GM18907 (cell line): Measurements from ENCODE around the gene KIF3C.
"Not testable (repeated sequence)": the region's sequence is repeated elsewhere in the genome, so short reads cannot be mapped to it uniquely, and the experiment has no call there.

Source experiments
- ATAC-seq: cut with Tn5 transposase; IDR thresholded peaks from one replicate; pipeline ENCODE4 v1.9.1; 2021; ENCODE audit warnings: mild to moderate bottlenecking, moderate library complexity; ENCODE audit not compliant: unreplicated experiment

KIF3C gene

GRCh38 chr2:25966531-25967270 is 15.6 kb downstream of the KIF3C start:
- no peak for ATAC-seq

GRCh38 chr2:25964891-25965290 is 17.4 kb downstream of the KIF3C start:
- ATAC-seq = no peak

GRCh38 chr2:25960920-25961319 is 21.4 kb downstream of the KIF3C start:
- ATAC-seq = no peak

- ATAC-seq = no peak
Measured at GRCh38 chr2:25960396-25960795, 21.9 kb downstream of the KIF3C start.

GRCh38 chr2:25958611-25959010 is 23.7 kb downstream of the KIF3C start:
- ATAC-seq = not testable (repeated sequence)

- ATAC-seq = no peak
Measured at GRCh38 chr2:25957743-25958142, 24.6 kb downstream of the KIF3C start.

- ATAC-seq = no peak
Measured at GRCh38 chr2:25955869-25956535, 26.3 kb downstream of the KIF3C start.

GRCh38 chr2:25955036-25955435 is 27.3 kb downstream of the KIF3C start:
- ATAC-seq = no peak

- no peak for ATAC-seq
Measured at GRCh38 chr2:25954199-25954752, 28.0 kb downstream of the KIF3C start.

- peak; percentile 76 for ATAC-seq
Measured at GRCh38 chr2:25951071-25951547, 31.2 kb downstream of the KIF3C start.

GRCh38 chr2:25948437-25948836 is 33.9 kb downstream of the KIF3C start:
- no peak for ATAC-seq

GRCh38 chr2:25941042-25941441 is 41.3 kb downstream of the KIF3C start:
- ATAC-seq = no peak

GRCh38 chr2:25939257-25939668 is 43.0 kb downstream of the KIF3C start:
- no peak for ATAC-seq

- no peak for ATAC-seq
Measured at GRCh38 chr2:25938345-25938744, 44.0 kb downstream of the KIF3C start.

GRCh38 chr2:25936889-25937545 is 45.3 kb downstream of the KIF3C start:
- ATAC-seq = no peak

GRCh38 chr2:25933622-25934021 is 48.7 kb downstream of the KIF3C start:
- no peak for ATAC-seq

- ATAC-seq = no peak
Measured at GRCh38 chr2:25929789-25930473, 52.4 kb downstream of the KIF3C start.

- ATAC-seq = no peak
Measured at GRCh38 chr2:25928668-25929067, 53.6 kb downstream of the KIF3C start.

- no peak for ATAC-seq
Measured at GRCh38 chr2:25926984-25927756, 55.1 kb downstream of the KIF3C start.

- no peak for ATAC-seq
Measured at GRCh38 chr2:25922501-25922900, 59.8 kb downstream of the KIF3C start.
